ENCODE results near the gene TMEM184B.

The TMEM184B gene

GRCh38 chr22:38308791-38309498 lies 36.1 kb upstream of the TMEM184B start:
- no peak for DNase-seq (ENCODE audit: low read depth)

GRCh38 chr22:38305471-38306448 lies 33.0 kb upstream of the TMEM184B start:
- DNase-seq (ENCODE audit: low read depth) = no peak

GRCh38 chr22:38304526-38304925 lies 31.7 kb upstream of the TMEM184B start:
- no peak for DNase-seq (ENCODE audit: low read depth)

- DNase-seq (ENCODE audit: low read depth) = no peak
Measured at GRCh38 chr22:38303974-38304373, 31.2 kb upstream of the TMEM184B start.

- no peak for DNase-seq (ENCODE audit: low read depth)
Measured at GRCh38 chr22:38302906-38303305, 30.1 kb upstream of the TMEM184B start.

GRCh38 chr22:38300946-38301345 lies 28.1 kb upstream of the TMEM184B start:
- no peak for DNase-seq (ENCODE audit: low read depth)

- no peak for DNase-seq (ENCODE audit: low read depth)
Measured at GRCh38 chr22:38300197-38300945, 27.6 kb upstream of the TMEM184B start.

GRCh38 chr22:38299770-38300102 lies 26.9 kb upstream of the TMEM184B start:
- no peak for DNase-seq (ENCODE audit: low read depth)

GRCh38 chr22:38298312-38299005 lies 25.6 kb upstream of the TMEM184B start:
- no peak for DNase-seq (ENCODE audit: low read depth)

GRCh38 chr22:38296372-38296771 lies 23.6 kb upstream of the TMEM184B start:
- DNase-seq (ENCODE audit: low read depth) = no peak

GRCh38 chr22:38295863-38296262 lies 23.1 kb upstream of the TMEM184B start:
- DNase-seq (ENCODE audit: low read depth) = no peak

- no peak for DNase-seq (ENCODE audit: low read depth)
Measured at GRCh38 chr22:38295339-38295738, 22.5 kb upstream of the TMEM184B start.

- no peak for DNase-seq (ENCODE audit: low read depth)
Measured at GRCh38 chr22:38294193-38294592, 21.4 kb upstream of the TMEM184B start.

GRCh38 chr22:38292694-38293093 lies 19.9 kb upstream of the TMEM184B start:
- DNase-seq (ENCODE audit: low read depth) = no peak

- DNase-seq (ENCODE audit: low read depth) = no peak
Measured at GRCh38 chr22:38291201-38291777, 18.5 kb upstream of the TMEM184B start.

GRCh38 chr22:38290347-38290746 lies 17.5 kb upstream of the TMEM184B start:
- no peak for DNase-seq (ENCODE audit: low read depth)

- DNase-seq (ENCODE audit: low read depth) = no peak
Measured at GRCh38 chr22:38289583-38290082, 16.8 kb upstream of the TMEM184B start.

- DNase-seq (ENCODE audit: low read depth) = no peak
Measured at GRCh38 chr22:38286915-38287669, 14.3 kb upstream of the TMEM184B start.

- no peak for DNase-seq (ENCODE audit: low read depth)
Measured at GRCh38 chr22:38285018-38285417, 12.2 kb upstream of the TMEM184B start.

GRCh38 chr22:38284042-38284402 lies 11.2 kb upstream of the TMEM184B start:
- DNase-seq (ENCODE audit: low read depth) = no peak

- DNase-seq (ENCODE audit: low read depth) = no peak
Measured at GRCh38 chr22:38282397-38282796, 9.6 kb upstream of the TMEM184B start.
